A549 (cell line): Measurements from ENCODE around the gene CHRM5. TPM values are rescaled to one million over a fixed set of nuclear protein-coding genes. Genes with fewer than 3 reads are reported as not detected.

Experiments used
- ATAC-seq, 2 experiments: fragments of 200-7000 bp in 1 of 2; fragments of >200 bp in 1 of 2; cut with Nextera tagmentation in 1 of 2; cut with Tn5 transposase in 1 of 2; 3 replicates each; pipeline versions ENCODE4 v1.8.0 to v1.9.1; 2018 to 2020; ENCODE audit warnings: mild to moderate bottlenecking in 1 of 2, moderate library complexity in 1 of 2
- CTCF ChIA-PET: fragments of 300-600 bp; sonication (Branson Sonifier 250); formaldehyde crosslinking; extraction: SDS; loops from one replicate; lab custom pipeline; 2021; ENCODE audit warnings: antibody characterized with exemption, inconsistent platforms; lab: Yijun Ruan, JAX
- POLR2A ChIA-PET: fragments of 350-600 bp; formaldehyde crosslinking; extraction: SDS; loops from one replicate; lab custom pipeline; 2021; ENCODE audit warnings: antibody characterized with exemption, inconsistent platforms; lab: Yijun Ruan, JAX
- DNase-seq, 2 experiments: peaks; one replicate each; pipeline versions ENCODE4 v3.0.0 to v3.0.0-alpha.2; 2011 to 2016; ENCODE audit warnings: low read depth in 1 of 2, low spot score in 1 of 2
- FAIRE-seq: peaks from 2 replicates; lab custom pipeline; 2011; peaks lifted over from hg19 to GRCh38; lab: Jason Lieb, UNC
- H3K27ac ChIP-seq, 2 experiments: fragments of >200 bp; sonication (Bioruptor Twin); formaldehyde crosslinking; 3 replicates each; pipeline ENCODE4 v1.5.1; 2016 to 2017
- H3K4me1 ChIP-seq: fragments of >200 bp; sonication (Bioruptor Twin); formaldehyde crosslinking; 3 replicates; pipeline ENCODE4 v1.6.1; 2016
- H3K4me2 ChIP-seq: fragments of >200 bp; sonication (Bioruptor Twin); formaldehyde crosslinking; 3 replicates; pipeline ENCODE4 v1.6.1; 2016
- H3K4me3 ChIP-seq: fragments of >200 bp; sonication (Bioruptor Twin); formaldehyde crosslinking; 3 replicates; pipeline ENCODE4 v1.5.1; 2016
- H3K9me3 ChIP-seq: fragments of >200 bp; sonication (Bioruptor Twin); formaldehyde crosslinking; 3 replicates; pipeline ENCODE4 v1.6.1; 2016
- CBX2 ChIP-seq: fragments of 200-600 bp; sonication (generic); IDR thresholded peaks from 2 replicates; pipeline ENCODE4 v1.6.1; 2016; ENCODE audit warnings: low read depth, mild to moderate bottlenecking, borderline replicate concordance
- CEBPB ChIP-seq, 2 experiments: fragments of >200 bp in 1 of 2; sonication (Bioruptor Twin) in 1 of 2; formaldehyde crosslinking in 1 of 2; IDR thresholded peaks; 2 replicates each; pipeline ENCODE4 v1.6.1; 2012 to 2016
- CTCF ChIP-seq: fragments of >200 bp; sonication (Bioruptor Twin); formaldehyde crosslinking; IDR thresholded peaks from 3 replicates; pipeline ENCODE4 v1.5.1; 2016
- EHF ChIP-seq: fragments of 250-450 bp; sonication (Bioruptor Pico); IDR thresholded peaks from 2 replicates; pipeline ENCODE4 v1.5.0; 2020; ENCODE audit warnings: mild to moderate bottlenecking
- EP300 ChIP-seq, 2 experiments: fragments of >200 bp; sonication (Bioruptor Twin); formaldehyde crosslinking; IDR thresholded peaks; 2 replicates in 1 of 2; 3 replicates in 1 of 2; pipeline ENCODE4 v1.6.1; 2016 to 2017
- GATA3 ChIP-seq: IDR thresholded peaks from 2 replicates; pipeline ENCODE4 v1.6.1; 2012; ENCODE audit warnings: borderline replicate concordance
- HOXA7 ChIP-seq: fragments of 250-450 bp; sonication (Bioruptor Pico); IDR thresholded peaks from 2 replicates; pipeline ENCODE4 v1.5.0; 2020; ENCODE audit warnings: mild to moderate bottlenecking, moderate library complexity
- HOXB5 ChIP-seq: fragments of 250-450 bp; sonication (Bioruptor Pico); IDR thresholded peaks from 2 replicates; pipeline ENCODE4 v1.5.0; 2020; ENCODE audit warnings: mild to moderate bottlenecking, moderate library complexity
- JUN ChIP-seq, 2 experiments: fragments of >200 bp; sonication (Bioruptor Twin); formaldehyde crosslinking; IDR thresholded peaks; 2 replicates in 1 of 2; 3 replicates in 1 of 2; pipeline ENCODE4 v1.6.1; 2016 to 2017
- KDM1A ChIP-seq: fragments of 200-600 bp; sonication (generic); IDR thresholded peaks from 2 replicates; pipeline ENCODE4 v1.6.1; 2016; ENCODE audit warnings: low read depth, mild to moderate bottlenecking
- MYC ChIP-seq: IDR thresholded peaks from 2 replicates; pipeline ENCODE4 v1.6.1; 2012; ENCODE audit warnings: mild to moderate bottlenecking, inconsistent platforms, low read length, improper control_type of control experiment, borderline replicate concordance
- RCOR1 ChIP-seq: fragments of 150-350 bp; IDR thresholded peaks from 2 replicates; pipeline ENCODE4 v1.6.1; 2014; ENCODE audit warnings: antibody characterized with exemption, low read length, low read depth
- RFX5 ChIP-seq: fragments of 450-650 bp; IDR thresholded peaks from 2 replicates; pipeline ENCODE4 v1.7.1; 2014; ENCODE audit warnings: antibody characterized with exemption, mild to moderate bottlenecking, moderate library complexity
- TFCP2L1 ChIP-seq: fragments of 250-450 bp; sonication (Bioruptor Pico); IDR thresholded peaks from 2 replicates; pipeline ENCODE4 v1.5.0; 2021; ENCODE audit warnings: mild to moderate bottlenecking
- WGBS: methylation state at CpG from one replicate; pipeline ENCODE4 v1.1.6; 2017; ENCODE audit errors: missing lambda C conversion rate; 5-methylcytosine and 5-hydroxymethylcytosine counted together
- polyA plus RNA-seq, 4 experiments: library from polyadenylated mRNA; depleted of rRNA in 3 of 4; stranded (reverse); fragments of >200 nt; fragmentation: RNase III in 1 of 4; extraction: RNeasy Plus Mini Kit Qiagen cat#74134 plus additional on column Dnase treatment in 1 of 4; gene quantifications; 2 replicates in 3 of 4; 3 replicates in 1 of 4; pipeline ENCODE4 v1.2.3, GENCODE V29; 2011 to 2017
- TF ChIP-seq, protein P1 (sequence below): fragments of 250-450 bp; sonication (Bioruptor Pico); IDR thresholded peaks from 2 replicates; pipeline ENCODE4 v1.5.0; 2021; ENCODE audit warnings: mild to moderate bottlenecking, moderate library complexity, borderline replicate concordance
- TF ChIP-seq, protein P2 (sequence below): IDR thresholded peaks from 2 replicates; pipeline ENCODE4 v1.6.1; 2012
- TF ChIP-seq, protein P3 (sequence below): fragments of 200-600 bp; sonication (generic); IDR thresholded peaks from 2 replicates; pipeline ENCODE4 v1.6.1; 2016; ENCODE audit warnings: antibody characterized with exemption, mild to moderate bottlenecking, moderate library complexity
- TF ChIP-seq, protein P4 (sequence below): fragments of 450-650 bp; IDR thresholded peaks from 2 replicates; pipeline ENCODE4 v1.6.1; 2014; ENCODE audit warnings: antibody characterized with exemption

CHRM5 gene
- polyA plus RNA-seq, 2 of the 4 experiments (the other 2 are of a cell fraction), result not detected

- TF ChIP-seq CTCF, result no peak
- no peak for TF ChIP-seq GATA3
- TF ChIP-seq, protein P1, sequence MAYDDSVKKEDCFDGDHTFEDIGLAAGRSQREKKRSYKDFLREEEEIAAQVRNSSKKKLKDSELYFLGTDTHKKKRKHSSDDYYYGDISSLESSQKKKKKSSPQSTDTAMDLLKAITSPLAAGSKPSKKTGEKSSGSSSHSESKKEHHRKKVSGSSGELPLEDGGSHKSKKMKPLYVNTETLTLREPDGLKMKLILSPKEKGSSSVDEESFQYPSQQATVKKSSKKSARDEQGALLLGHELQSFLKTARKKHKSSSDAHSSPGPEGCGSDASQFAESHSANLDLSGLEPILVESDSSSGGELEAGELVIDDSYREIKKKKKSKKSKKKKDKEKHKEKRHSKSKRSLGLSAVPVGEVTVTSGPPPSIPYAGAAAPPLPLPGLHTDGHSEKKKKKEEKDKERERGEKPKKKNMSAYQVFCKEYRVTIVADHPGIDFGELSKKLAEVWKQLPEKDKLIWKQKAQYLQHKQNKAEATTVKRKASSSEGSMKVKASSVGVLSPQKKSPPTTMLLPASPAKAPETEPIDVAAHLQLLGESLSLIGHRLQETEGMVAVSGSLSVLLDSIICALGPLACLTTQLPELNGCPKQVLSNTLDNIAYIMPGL (CRISPR knock-in tag), result no peak
- TF ChIP-seq JUN (IDR thresholded peaks at IDR 0.05), result no peak
- TF ChIP-seq KDM1A, result no peak
- TF ChIP-seq, protein P2, sequence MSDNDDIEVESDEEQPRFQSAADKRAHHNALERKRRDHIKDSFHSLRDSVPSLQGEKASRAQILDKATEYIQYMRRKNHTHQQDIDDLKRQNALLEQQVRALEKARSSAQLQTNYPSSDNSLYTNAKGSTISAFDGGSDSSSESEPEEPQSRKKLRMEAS, result no peak
Observed at GRCh38 chr15:34065261-34065660, 97.0 kb downstream of the CHRM5 start (continued).

GRCh38 chr15:34065941-34066340 lies 97.6 kb downstream of the CHRM5 start:
- TF ChIP-seq CBX2, result no peak
- no peak for TF ChIP-seq HOXB5
- no peak for TF ChIP-seq TFCP2L1 (CRISPR knock-in tag)
- TF ChIP-seq, protein P3, sequence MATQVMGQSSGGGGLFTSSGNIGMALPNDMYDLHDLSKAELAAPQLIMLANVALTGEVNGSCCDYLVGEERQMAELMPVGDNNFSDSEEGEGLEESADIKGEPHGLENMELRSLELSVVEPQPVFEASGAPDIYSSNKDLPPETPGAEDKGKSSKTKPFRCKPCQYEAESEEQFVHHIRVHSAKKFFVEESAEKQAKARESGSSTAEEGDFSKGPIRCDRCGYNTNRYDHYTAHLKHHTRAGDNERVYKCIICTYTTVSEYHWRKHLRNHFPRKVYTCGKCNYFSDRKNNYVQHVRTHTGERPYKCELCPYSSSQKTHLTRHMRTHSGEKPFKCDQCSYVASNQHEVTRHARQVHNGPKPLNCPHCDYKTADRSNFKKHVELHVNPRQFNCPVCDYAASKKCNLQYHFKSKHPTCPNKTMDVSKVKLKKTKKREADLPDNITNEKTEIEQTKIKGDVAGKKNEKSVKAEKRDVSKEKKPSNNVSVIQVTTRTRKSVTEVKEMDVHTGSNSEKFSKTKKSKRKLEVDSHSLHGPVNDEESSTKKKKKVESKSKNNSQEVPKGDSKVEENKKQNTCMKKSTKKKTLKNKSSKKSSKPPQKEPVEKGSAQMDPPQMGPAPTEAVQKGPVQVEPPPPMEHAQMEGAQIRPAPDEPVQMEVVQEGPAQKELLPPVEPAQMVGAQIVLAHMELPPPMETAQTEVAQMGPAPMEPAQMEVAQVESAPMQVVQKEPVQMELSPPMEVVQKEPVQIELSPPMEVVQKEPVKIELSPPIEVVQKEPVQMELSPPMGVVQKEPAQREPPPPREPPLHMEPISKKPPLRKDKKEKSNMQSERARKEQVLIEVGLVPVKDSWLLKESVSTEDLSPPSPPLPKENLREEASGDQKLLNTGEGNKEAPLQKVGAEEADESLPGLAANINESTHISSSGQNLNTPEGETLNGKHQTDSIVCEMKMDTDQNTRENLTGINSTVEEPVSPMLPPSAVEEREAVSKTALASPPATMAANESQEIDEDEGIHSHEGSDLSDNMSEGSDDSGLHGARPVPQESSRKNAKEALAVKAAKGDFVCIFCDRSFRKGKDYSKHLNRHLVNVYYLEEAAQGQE, result no peak
- TF ChIP-seq HOXA7 (CRISPR knock-in tag), result no peak
- TF ChIP-seq, protein P4, sequence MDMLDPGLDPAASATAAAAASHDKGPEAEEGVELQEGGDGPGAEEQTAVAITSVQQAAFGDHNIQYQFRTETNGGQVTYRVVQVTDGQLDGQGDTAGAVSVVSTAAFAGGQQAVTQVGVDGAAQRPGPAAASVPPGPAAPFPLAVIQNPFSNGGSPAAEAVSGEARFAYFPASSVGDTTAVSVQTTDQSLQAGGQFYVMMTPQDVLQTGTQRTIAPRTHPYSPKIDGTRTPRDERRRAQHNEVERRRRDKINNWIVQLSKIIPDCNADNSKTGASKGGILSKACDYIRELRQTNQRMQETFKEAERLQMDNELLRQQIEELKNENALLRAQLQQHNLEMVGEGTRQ, result no peak
- TF ChIP-seq EHF (CRISPR knock-in tag), result no peak
- no peak for TF ChIP-seq CEBPB (IDR thresholded peaks at IDR 0.05)
- no peak for TF ChIP-seq MYC
- no peak for TF ChIP-seq JUN (IDR thresholded peaks at IDR 0.05)
- TF ChIP-seq EP300 (IDR thresholded peaks at IDR 0.05), result no peak
- no peak for TF ChIP-seq RCOR1
- no peak for TF ChIP-seq GATA3
- no peak for TF ChIP-seq RFX5
- Histone ChIP-seq H3K4me3 (no peak overlapping the region), H3K27ac (no peak overlapping the region), H3K4me2 (no peak overlapping the region), H3K4me1 (no peaks in the 10 kb centered on the region), H3K9me3 (no peaks in the 10 kb centered on the region)
- CTCF ChIA-PET, result interaction anchor here (0.6 to 11.1 kb wide), 4 partner anchors 9 to 144 kb away, joined by 3 to 112 read pairs (median 3); partner anchors contain the start of gene KATNBL1
- WGBS, result 60% methylated on average over 8 of the region's 8 CpGs
- no peak for DNase-seq
- FAIRE-seq, result no peak
- POLR2A ChIA-PET, result no interaction called here
- ATAC-seq, result no peak
